H1 (cell line): ENCODE results near the gene IRAG1. TPM values are rescaled to one million over a fixed set of nuclear protein-coding genes. Genes with fewer than 3 reads are reported as not detected.

Experiments used
- CTCF ChIA-PET: fragments of 300-600 bp; sonication (Branson Sonifier 250); formaldehyde crosslinking; loops from one replicate; lab custom pipeline; 2021; ENCODE audit not compliant: partially characterized antibody; lab: Charles Lee
- POLR2A ChIA-PET: fragments of 300-600 bp; sonication (Branson Sonifier 250); formaldehyde crosslinking; loops from one replicate; lab custom pipeline; 2021; ENCODE audit warnings: inconsistent platforms; ENCODE audit not compliant: partially characterized antibody; lab: Charles Lee
- DNase-seq, 2 experiments: peaks; one replicate each; pipeline versions ENCODE4 v3.0.0 to v3.0.0-alpha.2; 2010 to 2022; ENCODE audit warnings: low spot score in 2 of 2, low read depth in 1 of 2, mixed read lengths in 1 of 2
- FAIRE-seq: peaks from 2 replicates; lab custom pipeline; 2011; peaks lifted over from hg19 to GRCh38; lab: Jason Lieb, UNC
- H2AFZ ChIP-seq: 2 replicates; pipeline ENCODE4 v1.8.1; 2012; ENCODE audit warnings: low read length, inconsistent platforms
- H2AK5ac ChIP-seq: 2 replicates; pipeline ENCODE4 v1.6.1; 2013; ENCODE audit warnings: low read depth, low read length
- H2BK120ac ChIP-seq: replicated peaks from 2 replicates; pipeline ENCODE3; 2013; ENCODE audit warnings: low read depth, low read length, inconsistent platforms
- H2BK12ac ChIP-seq: 2 replicates; pipeline ENCODE4 v1.6.1; 2013; ENCODE audit warnings: low read depth, low read length
- H2BK15ac ChIP-seq: 2 replicates; pipeline ENCODE4 v1.6.1; 2013; ENCODE audit warnings: low read length
- H2BK20ac ChIP-seq: 2 replicates; pipeline ENCODE4 v1.6.1; 2013; ENCODE audit warnings: low read length
- H2BK5ac ChIP-seq: 2 replicates; pipeline ENCODE4 v1.6.1; 2013; ENCODE audit warnings: low read depth, low read length
- H3K14ac ChIP-seq: 2 replicates; pipeline ENCODE4 v1.6.1; 2013; ENCODE audit warnings: inconsistent platforms; ENCODE audit not compliant: insufficient read length
- H3K18ac ChIP-seq: 2 replicates; pipeline ENCODE4 v1.6.1; 2013; ENCODE audit warnings: low read length; ENCODE audit errors: extremely low read depth
- H3K23ac ChIP-seq: 2 replicates; pipeline ENCODE4 v1.6.1; 2013; ENCODE audit warnings: inconsistent platforms; ENCODE audit not compliant: insufficient read length
- H3K23me2 ChIP-seq: 2 replicates; pipeline ENCODE4 v1.6.1; 2013; ENCODE audit warnings: low read depth, low read length
- H3K27ac ChIP-seq: 2 replicates; pipeline ENCODE4 v1.6.1; 2011; ENCODE audit warnings: low read depth, low read length, inconsistent platforms
- H3K27me3 ChIP-seq, 4 experiments: replicated peaks in 1 of 4; 1 replicate in 1 of 4; 2 replicates in 3 of 4; pipeline versions ENCODE4 v1.6.1 to v1.8.1; 2011 to 2013; ENCODE audit warnings: low read length in 3 of 4, mild to moderate bottlenecking in 3 of 4, inconsistent platforms in 2 of 4, mixed read lengths in 2 of 4, moderate library complexity in 1 of 4; ENCODE audit not compliant: control insufficient read depth in 3 of 4, insufficient read depth in 3 of 4; ENCODE audit errors: extremely low read depth in 1 of 4
- H3K36me3 ChIP-seq, 4 experiments: 2 replicates each; pipeline versions ENCODE4 v1.6.1 to v1.8.1; 2011 to 2013; ENCODE audit warnings: mild to moderate bottlenecking in 4 of 4, low read length in 3 of 4, moderate library complexity in 2 of 4, control low read depth in 1 of 4, inconsistent platforms in 1 of 4; ENCODE audit not compliant: insufficient read depth in 4 of 4, control insufficient read depth in 2 of 4
- H3K4ac ChIP-seq: replicated peaks from 2 replicates; pipeline ENCODE3; 2013; ENCODE audit warnings: low read length, low read depth, mixed read lengths, inconsistent platforms; ENCODE audit not compliant: insufficient read length
- H3K4me1 ChIP-seq, 4 experiments: replicated peaks in 1 of 4; 1 replicate in 1 of 4; 2 replicates in 3 of 4; pipeline versions ENCODE4 v1.6.1 to v1.8.1; 2011 to 2013; ENCODE audit warnings: low read length in 3 of 4, inconsistent platforms in 2 of 4, mixed read lengths in 1 of 4; ENCODE audit not compliant: insufficient read depth in 4 of 4, control insufficient read depth in 3 of 4
- H3K4me2 ChIP-seq, 2 experiments: 2 replicates each; pipeline versions ENCODE4 v1.6.1 to v1.8.1; 2011 to 2013; ENCODE audit warnings: low read depth in 2 of 2, low read length in 2 of 2, control low read depth in 1 of 2, inconsistent platforms in 1 of 2, mild to moderate bottlenecking in 1 of 2; ENCODE audit not compliant: insufficient read depth in 1 of 2
- H3K4me3 ChIP-seq, 4 experiments: fragments of 200-600, 300-600 bp in 1 of 4; sonication (generic), shearing (Covaris generic), sonication (Bioruptor Twin) in 1 of 4; 2 replicates each; pipeline versions ENCODE4 v1.5.1 to v1.8.1; 2011 to 2016; ENCODE audit warnings: low read length in 4 of 4, low read depth in 3 of 4, control low read depth in 2 of 4, inconsistent platforms in 2 of 4, mild to moderate bottlenecking in 2 of 4, mixed read lengths in 1 of 4, moderate library complexity in 1 of 4; ENCODE audit not compliant: insufficient read depth in 2 of 4; ENCODE audit errors: extremely low read depth in 1 of 4
- H3K56ac ChIP-seq: replicated peaks from 2 replicates; pipeline ENCODE3; 2013; ENCODE audit warnings: low read depth, mild to moderate bottlenecking, mixed read lengths, low read length, inconsistent platforms; ENCODE audit not compliant: insufficient read length
- H3K79me1 ChIP-seq: 2 replicates; pipeline ENCODE4 v1.6.1; 2013; ENCODE audit warnings: low read depth, low read length, control low read depth
- H3K79me2 ChIP-seq, 2 experiments: 2 replicates each; pipeline versions ENCODE4 v1.6.1 to v1.8.1; 2012 to 2013; ENCODE audit warnings: low read length in 2 of 2, mild to moderate bottlenecking in 2 of 2, inconsistent platforms in 1 of 2; ENCODE audit not compliant: insufficient read depth in 2 of 2, control insufficient read depth in 1 of 2
- H3K9ac ChIP-seq, 4 experiments: replicated peaks in 1 of 4; 1 replicate in 1 of 4; 2 replicates in 3 of 4; pipeline versions ENCODE4 v1.6.1 to v1.8.1; 2011 to 2013; ENCODE audit warnings: low read depth in 3 of 4, low read length in 3 of 4, control low read depth in 2 of 4, mild to moderate bottlenecking in 2 of 4, moderate library complexity in 2 of 4, inconsistent platforms in 1 of 4; ENCODE audit errors: extremely low read depth in 1 of 4
- H3K9me3 ChIP-seq, 2 experiments: 2 replicates each; pipeline versions ENCODE4 v1.6.1 to v1.8.1; 2012 to 2013; ENCODE audit warnings: mild to moderate bottlenecking in 2 of 2, moderate library complexity in 2 of 2, control low read depth in 1 of 2, inconsistent platforms in 1 of 2, low read depth in 1 of 2, low read length in 1 of 2, mixed read lengths in 1 of 2; ENCODE audit not compliant: insufficient read depth in 2 of 2
- H4K20me1 ChIP-seq, 2 experiments: replicated peaks in 1 of 2; 2 replicates each; pipeline versions ENCODE3 to v1.8.1; 2011 to 2013; ENCODE audit warnings: inconsistent platforms in 2 of 2, low read length in 2 of 2, mild to moderate bottlenecking in 1 of 2; ENCODE audit not compliant: insufficient read depth in 2 of 2, control insufficient read depth in 1 of 2
- H4K5ac ChIP-seq: 2 replicates; pipeline ENCODE4 v1.6.1; 2013; ENCODE audit warnings: low read length, low read depth, mixed read lengths, inconsistent platforms; ENCODE audit not compliant: insufficient read length
- H4K8ac ChIP-seq: 2 replicates; pipeline ENCODE4 v1.8.0; 2013; ENCODE audit warnings: mild to moderate bottlenecking, moderate library complexity, low read length, inconsistent platforms; ENCODE audit not compliant: insufficient read depth; ENCODE audit errors: extremely low read depth
- H4K91ac ChIP-seq: replicated peaks from 2 replicates; pipeline ENCODE3; 2013; ENCODE audit warnings: low read length, mixed read lengths, inconsistent platforms; ENCODE audit not compliant: insufficient read length
- JUN ChIP-seq: IDR thresholded peaks from 2 replicates; pipeline ENCODE4 v1.6.1; 2011; ENCODE audit warnings: low read depth, mild to moderate bottlenecking, improper control_type of control experiment, low read length
- KDM4A ChIP-seq: IDR thresholded peaks from one replicate; pipeline ENCODE4 v1.7.1; 2012; ENCODE audit warnings: low read depth, mild to moderate bottlenecking, moderate library complexity, low read length, inconsistent platforms; ENCODE audit not compliant: severe bottlenecking
- NRF1 ChIP-seq: IDR thresholded peaks from 2 replicates; pipeline ENCODE4 v1.6.1; 2011; ENCODE audit warnings: mild to moderate bottlenecking, low read depth, low read length, improper control_type of control experiment
- SP4 ChIP-seq: IDR thresholded peaks from 2 replicates; pipeline ENCODE4 v1.6.1; 2012; ENCODE audit warnings: low read length, inconsistent platforms
- SUZ12 ChIP-seq: fragments of 200-600 bp; sonication (generic); IDR thresholded peaks from 2 replicates; pipeline ENCODE4 v1.6.1; 2012; ENCODE audit warnings: mild to moderate bottlenecking, inconsistent platforms, low read length, moderate library complexity, mixed read lengths
- TAF7 ChIP-seq: optimal IDR thresholded peaks from 2 replicates; pipeline ENCODE3; 2011; ENCODE audit warnings: low read depth, mild to moderate bottlenecking, inconsistent platforms, low read length, moderate library complexity, borderline replicate concordance
- ZNF274 ChIP-seq: IDR thresholded peaks from 2 replicates; pipeline ENCODE4 v1.7.0; 2012; ENCODE audit warnings: low read length, borderline replicate concordance; ENCODE audit errors: extremely low read depth
- WGBS, 2 experiments: shearing (Covaris generic) in 1 of 2; methylation state at CpG; one replicate each; pipeline versions ENCODE4 v1.1.6 to v1.1.7; 2013 to 2015; ENCODE audit warnings: low lambda C conversion rate in 2 of 2, mixed read lengths in 2 of 2, inconsistent platforms in 1 of 2, low coverage in 1 of 2, missing lambda C conversion rate in 1 of 2; ENCODE audit not compliant: insufficient replicate concordance in 2 of 2, insufficient coverage in 1 of 2, insufficient read length in 1 of 2; ENCODE audit errors: extremely low coverage in 1 of 2, missing lambda C conversion rate in 1 of 2; 5-methylcytosine and 5-hydroxymethylcytosine counted together
- polyA plus RNA-seq, 7 experiments: library from polyadenylated mRNA; depleted of rRNA in 3 of 7; stranded (reverse) in 5 of 7; unstranded in 2 of 7; fragments of >200 nt in 5 of 7; fragments of 200-250 nt in 2 of 7; gene quantifications; 1 replicate in 5 of 7; 2 replicates in 1 of 7; 4 replicates in 1 of 7; pipeline versions ENCODE4 v1.2.1 to v1.2.3, GENCODE V29; 2011 to 2013; ENCODE audit warnings: missing spikeins in 2 of 7, mixed read lengths in 2 of 7
- total RNA-seq: library from RNA; stranded (reverse); fragmentation: NEBNext Ultra II Directional; extraction: Animal tissue kit (Norgen Biotek cat#: 25700); gene quantifications from 2 replicates; pipeline ENCODE4 v1.2.1, GENCODE V29; 2021

IRAG1 gene
- total and polyA plus RNA-seq, 2 of the 8 experiments (the other 6 are each of a cell fraction or from before 2014, with no cell fraction given), result 1.8 to 2.7 TPM

- H4K20me1 ChIP-seq, result no peaks in the 10 kb centered on the region
- POLR2A ChIA-PET, result interaction anchor here (0.6 to 2.0 kb wide), 3 partner anchors 10 to 134 kb away, joined by 3 to 5 read pairs (median 3); no protein-coding TSS in a partner anchor
- no peaks in the 10 kb centered on the region for H3K27me3 ChIP-seq
- no peak overlapping the region for H2AK5ac ChIP-seq
- no peak overlapping the region for H3K4me2 ChIP-seq
- H3K27ac ChIP-seq, result no peak overlapping the region
- H3K9ac ChIP-seq, result no peak overlapping the region
- no peaks in the 10 kb centered on the region for H3K36me3 ChIP-seq
- no peak overlapping the region for H2BK15ac ChIP-seq
- H2BK20ac ChIP-seq, result peak overlapping the region; percentile 55; the same call in 1 of the 2 replicates
- FAIRE-seq, result no peak
- H3K4ac ChIP-seq, result no peak overlapping the region
- no peak overlapping the region for H3K56ac ChIP-seq
- peaks cover 0 to 6% (median 3%) of the 10 kb centered on the region in 4 experiments; a peak in 2 of 7 replicates for H3K4me1 ChIP-seq
- H2BK12ac ChIP-seq, result no peak overlapping the region; the same call in 1 of the 2 replicates
- H3K23me2 ChIP-seq, result no peaks in the 10 kb centered on the region
- H3K79me2 ChIP-seq, result no peaks in the 10 kb centered on the region
- H3K18ac ChIP-seq, result no peak overlapping the region
- no peak overlapping the region for H4K5ac ChIP-seq
- no peaks in the 10 kb centered on the region for H3K9me3 ChIP-seq
- 96% methylated on average over 6 of the region's 6 CpGs; no CpG with 5 or more reads in 1 of the 2 experiments for WGBS, 2 experiments
- H2BK120ac ChIP-seq, result no peak overlapping the region
- H3K14ac ChIP-seq, result no peak overlapping the region
- H2BK5ac ChIP-seq, result no peak overlapping the region
- CTCF ChIA-PET, result interaction anchor here (0.9 to 2.2 kb wide), 7 partner anchors 9 to 60 kb away, joined by 3 to 12 read pairs (median 3); no protein-coding TSS in a partner anchor
- 0 out of 2 replicates have a peak overlapping the region, but pooled peaks have one; percentile 41 for H2AFZ ChIP-seq
- no peak overlapping the region for H3K23ac ChIP-seq
- DNase-seq, result no peak
- no peak overlapping the region for H4K91ac ChIP-seq
- TF ChIP-seq NRF1 (no peak), JUN (no peak), KDM4A (no peak), ZNF274 (no peak), TAF7 (no peak), SP4 (no peak), SUZ12 (no peak)
- no peak overlapping the region for H4K8ac ChIP-seq
- no peak overlapping the region for H3K4me3 ChIP-seq
- no peaks in the 10 kb centered on the region for H3K79me1 ChIP-seq
Observed at GRCh38 chr11:10674440-10674855, 19.1 kb downstream of the IRAG1 start.
